ENCODE results near the gene DNAAF5.

The DNAAF5 gene

GRCh38 chr7:707296-708000 lies 19.1 kb upstream of the DNAAF5 start:
- no peak for DNase-seq (ENCODE audit: low spot score)

- DNase-seq (ENCODE audit: low spot score) = no peak
These were observed 16.3 kb upstream of the DNAAF5 start for GRCh38 chr7:710161-710560.

GRCh38 chr7:711093-711921 lies 15.2 kb upstream of the DNAAF5 start:
- DNase-seq (ENCODE audit: low spot score) = no peak

- DNase-seq (ENCODE audit: low spot score) = no peak
These were observed 14.5 kb upstream of the DNAAF5 start for GRCh38 chr7:711922-712380.

- DNase-seq (ENCODE audit: low spot score) = no peak
These were observed 13.9 kb upstream of the DNAAF5 start for GRCh38 chr7:712381-713138.

GRCh38 chr7:713139-713457 lies 13.4 kb upstream of the DNAAF5 start:
- DNase-seq (ENCODE audit: low spot score) = no peak

GRCh38 chr7:713488-714230 lies 12.8 kb upstream of the DNAAF5 start:
- no peak for DNase-seq (ENCODE audit: low spot score)

GRCh38 chr7:714251-714671 lies 12.2 kb upstream of the DNAAF5 start:
- DNase-seq (ENCODE audit: low spot score) = no peak

- DNase-seq (ENCODE audit: low spot score) = no peak
These were observed 10.3 kb upstream of the DNAAF5 start for GRCh38 chr7:716222-716621.

GRCh38 chr7:716636-717035 lies 9.9 kb upstream of the DNAAF5 start:
- DNase-seq (ENCODE audit: low spot score) = no peak

GRCh38 chr7:721619-722248 lies 4.8 kb upstream of the DNAAF5 start:
- DNase-seq (ENCODE audit: low spot score) = no peak

- DNase-seq (ENCODE audit: low spot score) = no peak
These were observed 3.0 kb upstream of the DNAAF5 start for GRCh38 chr7:723541-723940.

- DNase-seq (ENCODE audit: low spot score) = no peak
These were observed 2.2 kb upstream of the DNAAF5 start for GRCh38 chr7:724298-724697.

- DNase-seq (ENCODE audit: low spot score) = no peak
These were observed 1.1 kb upstream of the DNAAF5 start for GRCh38 chr7:725223-726005.

GRCh38 chr7:726854-727103 lies 280 bp downstream of the DNAAF5 start:
- DNase-seq (ENCODE audit: low spot score) = no peak

- peak; percentile 52 for DNase-seq (ENCODE audit: low spot score)
These were observed 756 bp downstream of the DNAAF5 start, which contains the start of gene PRKAR1B for GRCh38 chr7:727104-727805. Gene PRKAR1B, minus strand, starts transcription at chr7:727281. Its CDS starts 15,776 bp downstream, at chr7:711505.

- DNase-seq (ENCODE audit: low spot score) = no peak
These were observed 1.4 kb downstream of the DNAAF5 start for GRCh38 chr7:727806-728460.

- DNase-seq (ENCODE audit: low spot score) = no peak
These were observed 2.1 kb downstream of the DNAAF5 start for GRCh38 chr7:728602-729001.

GRCh38 chr7:729140-730000 lies 2.9 kb downstream of the DNAAF5 start:
- no peak for DNase-seq (ENCODE audit: low spot score)

Data from HuH-7 (cell line).